ENCODE results near the gene SMIM28. TPM values are rescaled to one million over a fixed set of nuclear protein-coding genes. Genes with fewer than 3 reads are reported as not detected.

Gene SMIM28
- total and polyA plus RNA-seq, 2 donors (not counting 3 experiments of a cell fraction or from before 2014, with no cell fraction given): not detected

DNA sequence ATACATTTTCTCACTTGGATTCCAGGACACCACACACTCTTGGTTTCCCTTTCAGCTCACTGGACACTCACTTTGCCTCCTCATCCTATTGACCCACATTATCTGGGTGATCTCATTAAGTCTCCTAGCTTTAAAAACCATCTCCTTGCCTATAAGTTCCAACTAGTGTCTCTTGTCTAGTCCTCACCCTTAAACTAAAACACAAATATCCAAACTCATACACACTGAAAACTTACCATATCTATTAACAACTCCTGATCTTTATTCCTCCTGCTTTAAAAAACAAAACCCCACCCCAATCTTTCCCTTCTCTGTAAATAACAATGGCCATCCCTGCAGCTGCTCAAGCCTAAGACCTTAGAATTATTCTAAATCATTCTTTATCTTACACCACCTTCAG, 3.5 kb upstream of the SMIM28 start:
- dilution Hi-C loops (cut with MboI; ENCODE audit: extremely low pct_ligation_motif_present, low sequenced_read_pairs): no loop called here
- H3K79me2 ChIP-seq (ENCODE audit: control insufficient read depth, insufficient read depth, low read length): no peaks in the 10 kb centered on the region
- POLR2A ChIA-PET: no interaction called here

More for the DNA sequence above, 3.5 kb upstream of the SMIM28 start:
- no peak overlapping the region for H3K4me3 ChIP-seq (replicated peaks in 1 of 3; ENCODE audit: insufficient read depth in 1 of 3, low read depth in 1 of 3, low read length in 3 of 3)
- H4K20me1 ChIP-seq (replicated peaks; ENCODE audit: control insufficient read depth, extremely low read depth, insufficient read depth, low read length): no peaks in the 10 kb centered on the region
- H3K27ac ChIP-seq (ENCODE audit: insufficient read depth, low read depth, low read length): no peak overlapping the region
- DNase-seq (ENCODE audit: low read depth, low spot score) (no peak), FAIRE-seq (no peak)
- intact Hi-C loops (cut with micrococcal nuclease): no loop called here
- H3K9me1 ChIP-seq (replicated peaks; ENCODE audit: control insufficient read depth, extremely low read depth, insufficient read depth, low read length): no peaks in the 10 kb centered on the region
- H3K27me3 ChIP-seq (ENCODE audit: control insufficient read depth in 2 of 2, insufficient read depth in 2 of 2, low read length in 2 of 2): no peaks in the 10 kb centered on the region
- no peaks in the 10 kb centered on the region for H3K36me3 ChIP-seq (ENCODE audit: control insufficient read depth in 2 of 2, extremely low read depth in 1 of 2, insufficient read depth in 2 of 2, low read length in 2 of 2)
- no TSS peak for BruUV-seq (replicated peaks)
- peaks cover 23% of the 10 kb centered on the region for H3K4me1 ChIP-seq (ENCODE audit: control insufficient read depth, extremely low read depth, insufficient read depth, low read length)
- H3K4me2 ChIP-seq (ENCODE audit: insufficient read depth, low read length): no peak overlapping the region
- no peaks in the 10 kb centered on the region for H3K9me3 ChIP-seq (replicated peaks; ENCODE audit: control insufficient read depth, insufficient read depth, low read length)
- TF ChIP-seq POLR2AphosphoS5 (IDR thresholded peaks at IDR 0.05; ENCODE audit: insufficient read depth, low read depth, low read length) (no peak), MYC (IDR thresholded peaks at IDR 0.05; ENCODE audit: low read depth, low read length) (no peak), EZH2 (IDR thresholded peaks at IDR 0.05; ENCODE audit: borderline replicate concordance, low read depth, low read length, severe bottlenecking) (no peak), GATA2 (IDR thresholded peaks at IDR 0.05; ENCODE audit: insufficient read depth, insufficient read length, low read depth, low read length) (no peak), JUN (IDR thresholded peaks at IDR 0.05; ENCODE audit: borderline replicate concordance, insufficient read depth, insufficient read length, low read depth) (no peak), FOS (IDR thresholded peaks at IDR 0.05; ENCODE audit: borderline replicate concordance, insufficient read depth, low read length) (no peak), CTCF (IDR thresholded peaks at IDR 0.05; ENCODE audit: extremely low read depth in 1 of 2, insufficient read depth in 1 of 2, low read depth in 1 of 2, low read length in 2 of 2) (no peak), POLR2A (IDR thresholded peaks at IDR 0.05; ENCODE audit: low read depth, low read length) (no peak)
- TF ChIP-seq, protein P1, sequence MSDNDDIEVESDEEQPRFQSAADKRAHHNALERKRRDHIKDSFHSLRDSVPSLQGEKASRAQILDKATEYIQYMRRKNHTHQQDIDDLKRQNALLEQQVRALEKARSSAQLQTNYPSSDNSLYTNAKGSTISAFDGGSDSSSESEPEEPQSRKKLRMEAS (IDR thresholded peaks at IDR 0.05; ENCODE audit: insufficient read depth, insufficient read length): no peak
- H2AFZ ChIP-seq (ENCODE audit: low read depth, low read length): no peak overlapping the region
- H3K9ac ChIP-seq (replicated peaks; ENCODE audit: extremely low read depth, insufficient read depth, low read length): no peak overlapping the region
- CTCF ChIA-PET: no interaction called here
